GM23248 (cell line): ENCODE measurements around the gene CAPRIN2.

ENCODE experiments used
- EZH2 ChIP-seq: fragments of 200-600 bp; sonication (generic); IDR thresholded peaks from 2 replicates; pipeline ENCODE4 v1.6.1; 2018; ENCODE audit warnings: antibody characterized with exemption, mild to moderate bottlenecking; ENCODE audit not compliant: insufficient read depth, poor library complexity, severe bottlenecking
- EZH2phosphoT487 ChIP-seq: fragments of 200-600 bp; sonication (generic); IDR thresholded peaks from 2 replicates; pipeline ENCODE4 v1.6.1; 2018; ENCODE audit warnings: antibody characterized with exemption, moderate library complexity, mild to moderate bottlenecking, low read depth; ENCODE audit not compliant: insufficient read depth

GRCh38 chr12:30725739-30726138 is 29.0 kb downstream of the CAPRIN2 start:
- TF ChIP-seq EZH2 (no peak), EZH2phosphoT487 (no peak)
